CD8-positive, alpha-beta memory T cell (primary cell): Measurements from ENCODE around the gene BTN1A1. TPM values are rescaled to one million over a fixed set of nuclear protein-coding genes. Genes with fewer than 3 reads are reported as not detected.
A peak's percentile ranks its signal among the peaks of the same experiment; 100 is the strongest.
"Not testable (repeated sequence)": the region's sequence is repeated elsewhere in the genome, so short reads cannot be mapped to it uniquely, and the experiment has no call there.

ENCODE experiments used
- CTCF ChIA-PET: fragments of 350-600 bp; sonication (Branson Sonifier 250); formaldehyde crosslinking; loops from one replicate; lab custom pipeline; 2021; ENCODE audit warnings: antibody characterized with exemption; lab: Charles Lee
- POLR2A ChIA-PET: fragments of 350-600 bp; sonication (Branson Sonifier 250); formaldehyde crosslinking; loops from one replicate; lab custom pipeline; 2021; ENCODE audit warnings: antibody characterized with exemption; lab: Charles Lee
- DNase-seq, 5 donors: peaks; one replicate each; pipeline versions ENCODE4 v3.0.0 to v3.0.0-alpha.2; 2020 to 2022; ENCODE audit warnings: mixed read lengths in 1 of 5
- H3K27ac ChIP-seq: one replicate; pipeline ENCODE4 v1.7.0; 2013; ENCODE audit warnings: low read depth, mild to moderate bottlenecking, low read length, moderate library complexity
- H3K27me3 ChIP-seq: 2 replicates; pipeline ENCODE4 v1.7.0; 2013; ENCODE audit warnings: low read length, mild to moderate bottlenecking; ENCODE audit not compliant: insufficient read depth, poor library complexity, severe bottlenecking
- H3K36me3 ChIP-seq: 2 replicates; pipeline ENCODE4 v1.7.0; 2013; ENCODE audit warnings: mild to moderate bottlenecking, low read length, moderate library complexity; ENCODE audit not compliant: insufficient read depth
- H3K4me1 ChIP-seq: 2 replicates; pipeline ENCODE4 v1.7.0; 2013; ENCODE audit warnings: mild to moderate bottlenecking, low read length, moderate library complexity; ENCODE audit not compliant: insufficient read depth
- H3K4me3 ChIP-seq: 2 replicates; pipeline ENCODE4 v1.7.0; 2013; ENCODE audit warnings: mild to moderate bottlenecking, low read length
- H3K9me3 ChIP-seq: 2 replicates; pipeline ENCODE4 v1.7.0; 2013; ENCODE audit warnings: mild to moderate bottlenecking, low read length
- H3K27ac Mint-ChIP-seq, 8 donors: one replicate each; pipeline ENCODE4 v1.8.0; 2020 to 2021; ENCODE audit warnings: mixed read lengths in 8 of 8, mild to moderate bottlenecking in 6 of 8, inconsistent platforms in 3 of 8, moderate library complexity in 3 of 8
- H3K27me3 Mint-ChIP-seq, 2 donors: one replicate each; pipeline ENCODE4 v1.8.0; 2020 to 2021; ENCODE audit warnings: mixed read lengths in 2 of 2, mild to moderate bottlenecking in 1 of 2, moderate library complexity in 1 of 2
- H3K36me3 Mint-ChIP-seq, 3 donors: one replicate each; pipeline ENCODE4 v1.8.0; 2020 to 2021; ENCODE audit warnings: mixed read lengths in 3 of 3, inconsistent platforms in 1 of 3, mild to moderate bottlenecking in 1 of 3
- H3K4me1 Mint-ChIP-seq, 3 donors: one replicate each; pipeline ENCODE4 v1.8.0; 2020 to 2021; ENCODE audit warnings: mixed read lengths in 3 of 3, inconsistent platforms in 1 of 3, mild to moderate bottlenecking in 1 of 3
- H3K4me3 Mint-ChIP-seq, 7 donors: one replicate each; pipeline ENCODE4 v1.8.0; 2020 to 2021; ENCODE audit warnings: mixed read lengths in 7 of 7, mild to moderate bottlenecking in 6 of 7, moderate library complexity in 4 of 7, inconsistent platforms in 2 of 7
- H3K9me3 Mint-ChIP-seq, 5 donors: one replicate each; pipeline ENCODE4 v1.8.0; 2020 to 2022; ENCODE audit warnings: mixed read lengths in 5 of 5, mild to moderate bottlenecking in 3 of 5, moderate library complexity in 2 of 5, inconsistent platforms in 1 of 5
- polyA plus RNA-seq: library from polyadenylated mRNA; unstranded; fragments of 300-500 nt; fragmentation: Illumina TruSeq; gene quantifications from one replicate; pipeline ENCODE4 v1.2.3, GENCODE V29; 2021
- total RNA-seq, 2 experiments: library from RNA; stranded (reverse); gene quantifications; one replicate each; pipeline ENCODE4 v1.2.3, GENCODE V29; 2021

Gene BTN1A1
- total and polyA plus RNA-seq, 3 experiments from 2014 or later, result 0.09 TPM; not detected in 2

DNA sequence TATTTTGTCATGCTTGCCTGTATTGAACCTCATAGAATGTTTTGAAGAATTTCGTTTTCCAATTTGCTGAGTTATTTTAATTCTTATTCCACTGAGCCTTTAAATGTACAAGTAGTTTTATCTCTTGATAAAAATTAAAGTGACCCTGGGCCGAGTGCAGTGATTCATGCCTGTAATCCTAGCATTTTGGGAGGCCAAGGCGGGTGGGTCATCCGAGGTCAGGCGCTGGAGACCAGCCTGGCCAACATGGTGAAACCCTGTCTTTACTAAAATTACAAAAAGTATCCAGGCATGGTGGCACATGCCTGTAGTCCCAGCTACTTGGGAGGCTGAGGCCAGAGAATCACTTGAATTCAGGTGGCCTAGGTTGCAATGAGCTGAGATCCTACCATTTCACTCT is 38.8 kb upstream of the BTN1A1 start:
- not testable (repeated sequence) for H3K9me3 ChIP-seq, H3K4me3 ChIP-seq, H3K9me3 Mint-ChIP-seq, H3K27ac ChIP-seq, H3K27me3 Mint-ChIP-seq, H3K27me3 ChIP-seq, DNase-seq
- ChIA-PET POLR2A (interaction anchor here (0.6 kb wide), 1 partner anchor 74 kb away, joined by 4 read pairs; no protein-coding TSS in a partner anchor), CTCF (interaction anchor here (1.2 to 1.6 kb wide), 2 partner anchors 12 to 120 kb away, joined by 3 to 6 read pairs; no protein-coding TSS in a partner anchor)
- H3K4me1 ChIP-seq, result peaks cover 53% of the 10 kb centered on the region
- peaks cover 32 to 83% (median 41%) of the 10 kb centered on the region in 3 donors for H3K36me3 Mint-ChIP-seq
- peaks cover 50% of the 10 kb centered on the region for H3K36me3 ChIP-seq
- H3K27ac Mint-ChIP-seq, result peak overlapping the region in 6 of 8 donors; percentile 2 to 76 (median 51)
- peak overlapping the region; percentile 17 to 95 (median 75) for H3K4me3 Mint-ChIP-seq
- peaks cover 65 to 88% (median 82%) of the 10 kb centered on the region in 3 donors for H3K4me1 Mint-ChIP-seq

DNA sequence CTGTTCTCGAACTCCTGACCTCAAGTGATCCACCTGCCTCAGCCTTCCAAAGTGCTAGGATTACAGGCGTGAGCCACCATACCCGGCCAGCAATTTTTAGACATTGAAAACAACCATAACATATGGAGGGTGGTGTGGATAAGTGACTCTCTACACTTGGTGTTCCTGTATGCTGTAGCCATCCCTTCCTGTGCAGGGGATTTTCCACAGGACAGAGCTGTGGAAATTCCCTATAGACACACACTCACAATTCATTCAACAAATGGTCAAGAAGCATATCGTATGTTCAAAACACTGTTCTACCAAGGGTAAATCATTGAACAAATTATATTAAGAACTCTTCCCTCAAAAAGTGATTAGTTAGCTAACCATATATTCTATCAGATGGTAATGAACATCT is 36.1 kb upstream of the BTN1A1 start:
- Histone ChIP-seq H3K36me3 (peaks cover 74% of the 10 kb centered on the region), H3K27ac (no peak overlapping the region), H3K27me3 (no peaks in the 10 kb centered on the region), H3K4me3 (no peak overlapping the region), H3K9me3 (no peaks in the 10 kb centered on the region), H3K4me1 (peaks cover 42% of the 10 kb centered on the region)
- ChIA-PET POLR2A (interaction anchor here (0.6 kb wide), 1 partner anchor 11 kb away, joined by 3 read pairs; no protein-coding TSS in a partner anchor), CTCF (interaction anchor here (1.0 to 1.4 kb wide), 3 partner anchors 8 to 105 kb away, joined by 3 read pairs; no protein-coding TSS in a partner anchor)
- peaks cover 43 to 97% (median 61%) of the 10 kb centered on the region in 3 donors for H3K36me3 Mint-ChIP-seq
- DNase-seq, result no peak
- no peak overlapping the region for H3K4me3 Mint-ChIP-seq
- peak overlapping the region in 6 of 8 donors; percentile 40 to 78 (median 62) for H3K27ac Mint-ChIP-seq
- H3K4me1 Mint-ChIP-seq, result peaks cover 48 to 76% (median 70%) of the 10 kb centered on the region in 3 donors
- H3K27me3 Mint-ChIP-seq, result peaks cover 0 to 1% of the 10 kb centered on the region in 2 donors
- no peaks in the 10 kb centered on the region for H3K9me3 Mint-ChIP-seq

DNA sequence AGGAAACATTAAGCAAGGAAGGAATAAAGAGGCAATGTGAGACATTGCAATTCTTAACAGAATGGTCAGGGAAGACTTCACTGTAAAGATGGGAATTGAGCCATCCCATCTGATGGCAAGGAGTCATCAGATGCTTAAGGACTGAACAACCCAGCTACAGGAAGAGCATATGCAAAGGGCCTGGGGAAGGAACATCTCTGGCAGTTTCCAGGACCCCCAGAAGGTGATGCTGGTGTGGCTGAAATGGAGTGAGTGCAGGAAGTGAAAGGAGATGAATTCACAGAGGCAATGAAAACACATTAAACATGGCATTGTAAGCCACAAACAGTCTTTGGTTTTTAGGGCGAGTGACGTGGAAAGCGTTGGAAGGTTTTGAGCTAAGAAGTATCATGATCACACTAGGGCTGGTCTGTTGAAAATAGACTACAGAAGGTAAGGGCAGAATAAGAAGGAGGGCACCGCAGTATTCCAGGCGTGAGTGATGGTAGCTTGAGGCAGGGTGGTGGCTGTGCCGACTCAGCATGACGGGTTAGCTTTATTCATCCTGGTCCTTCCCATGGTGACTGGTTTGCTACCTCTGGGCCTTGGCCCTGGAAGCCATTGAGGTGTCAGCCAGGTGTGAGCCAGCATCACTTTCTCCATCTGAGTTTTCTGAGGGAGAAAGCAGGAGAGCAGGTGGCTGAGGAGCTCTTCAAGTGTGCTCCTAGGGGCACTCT is 35.5 kb upstream of the BTN1A1 start:
- H3K4me1 Mint-ChIP-seq, result peaks cover 42 to 71% (median 65%) of the 10 kb centered on the region in 3 donors
- Histone ChIP-seq H3K27me3 (no peaks in the 10 kb centered on the region), H3K9me3 (no peaks in the 10 kb centered on the region), H3K4me3 (no peak overlapping the region), H3K36me3 (peaks cover 71% of the 10 kb centered on the region), H3K4me1 (peaks cover 36% of the 10 kb centered on the region), H3K27ac (no peak overlapping the region)
- H3K4me3 Mint-ChIP-seq, result no peak overlapping the region
- POLR2A ChIA-PET, result no interaction called here
- DNase-seq, result no peak
- CTCF ChIA-PET, result interaction anchor here (1.0 to 1.4 kb wide), 3 partner anchors 9 to 104 kb away, joined by 3 read pairs; no protein-coding TSS in a partner anchor
- H3K27me3 Mint-ChIP-seq, result peaks cover 0 to 1% of the 10 kb centered on the region in 2 donors
- H3K27ac Mint-ChIP-seq, result peak overlapping the region in 7 of 8 donors; percentile 40 to 87 (median 66)
- H3K9me3 Mint-ChIP-seq, result no peaks in the 10 kb centered on the region
- peaks cover 46 to 96% (median 57%) of the 10 kb centered on the region in 3 donors for H3K36me3 Mint-ChIP-seq

DNA sequence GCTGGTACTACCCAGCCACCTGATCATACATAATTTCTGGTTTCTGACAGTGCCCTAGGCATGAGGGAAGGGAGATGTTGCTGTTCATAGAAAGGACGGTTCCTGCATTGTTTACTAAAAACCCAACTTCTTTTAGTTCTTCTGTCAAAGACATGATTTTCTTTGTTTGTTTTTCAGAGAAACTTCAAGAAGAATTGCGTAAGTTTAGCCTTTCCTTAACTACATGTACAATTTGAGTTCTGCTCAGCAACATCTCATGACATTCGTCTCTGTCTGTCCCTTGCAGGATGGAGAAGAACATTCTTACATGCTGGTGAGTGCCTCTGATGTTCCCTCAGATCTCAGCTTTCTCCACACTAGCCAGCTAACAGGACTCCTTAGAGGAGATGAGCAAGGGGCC is 34.3 kb upstream of the BTN1A1 start:
- CTCF ChIA-PET, result no interaction called here
- Histone ChIP-seq H3K27me3 (no peaks in the 10 kb centered on the region), H3K27ac (no peak overlapping the region), H3K4me1 (peaks cover 24% of the 10 kb centered on the region), H3K4me3 (no peak overlapping the region), H3K9me3 (no peaks in the 10 kb centered on the region), H3K36me3 (peaks cover 70% of the 10 kb centered on the region)
- no peak for DNase-seq
- peak overlapping the region in 4 of 8 donors; percentile 2 to 67 (median 48) for H3K27ac Mint-ChIP-seq
- peak overlapping the region in 1 of 7 donors; percentile 43 for H3K4me3 Mint-ChIP-seq
- H3K27me3 Mint-ChIP-seq, result peaks cover 0 to 1% of the 10 kb centered on the region in 2 donors
- peaks cover 30 to 59% (median 53%) of the 10 kb centered on the region in 3 donors for H3K4me1 Mint-ChIP-seq
- H3K36me3 Mint-ChIP-seq, result peaks cover 38 to 90% (median 52%) of the 10 kb centered on the region in 3 donors
- H3K9me3 Mint-ChIP-seq, result no peaks in the 10 kb centered on the region
- POLR2A ChIA-PET, result no interaction called here

DNA sequence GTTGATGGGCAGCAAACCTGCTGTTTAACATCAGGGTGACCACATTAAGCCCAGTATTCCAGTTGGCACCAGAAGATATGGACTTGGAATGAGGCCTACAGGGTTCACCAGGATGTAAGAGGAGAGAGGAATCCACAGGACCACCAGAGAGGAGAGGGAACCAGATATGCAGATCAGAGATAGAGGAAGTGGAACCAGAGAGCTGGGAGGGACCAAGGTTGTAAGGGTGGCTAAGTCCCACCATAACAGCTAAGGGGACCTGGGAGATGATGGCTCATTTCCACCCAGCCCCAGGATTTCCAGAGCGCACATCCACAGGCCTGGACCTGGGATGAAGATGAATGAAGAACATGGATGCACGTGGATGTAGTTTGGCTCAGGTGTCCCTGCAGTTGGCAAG is 31.3 kb upstream of the BTN1A1 start:
- H3K27ac ChIP-seq, result no peak overlapping the region
- peaks cover 0 to 4% (median 0%) of the 10 kb centered on the region in 5 donors for H3K9me3 Mint-ChIP-seq
- no peak overlapping the region for H3K4me3 Mint-ChIP-seq
- H3K27me3 ChIP-seq, result no peaks in the 10 kb centered on the region
- no peaks in the 10 kb centered on the region for H3K9me3 ChIP-seq
- H3K36me3 Mint-ChIP-seq, result peaks cover 29 to 66% (median 41%) of the 10 kb centered on the region in 3 donors
- peaks cover 12% of the 10 kb centered on the region for H3K4me1 ChIP-seq
- peaks cover 0 to 1% of the 10 kb centered on the region in 2 donors for H3K27me3 Mint-ChIP-seq
- no peak for DNase-seq
- peaks cover 28 to 58% (median 46%) of the 10 kb centered on the region in 3 donors for H3K4me1 Mint-ChIP-seq
- ChIA-PET POLR2A (no interaction called here), CTCF (no interaction called here)
- H3K4me3 ChIP-seq, result no peak overlapping the region
- H3K36me3 ChIP-seq, result peaks cover 51% of the 10 kb centered on the region
- H3K27ac Mint-ChIP-seq, result peak overlapping the region in 3 of 8 donors; percentile 76 to 89 (median 77)

DNA sequence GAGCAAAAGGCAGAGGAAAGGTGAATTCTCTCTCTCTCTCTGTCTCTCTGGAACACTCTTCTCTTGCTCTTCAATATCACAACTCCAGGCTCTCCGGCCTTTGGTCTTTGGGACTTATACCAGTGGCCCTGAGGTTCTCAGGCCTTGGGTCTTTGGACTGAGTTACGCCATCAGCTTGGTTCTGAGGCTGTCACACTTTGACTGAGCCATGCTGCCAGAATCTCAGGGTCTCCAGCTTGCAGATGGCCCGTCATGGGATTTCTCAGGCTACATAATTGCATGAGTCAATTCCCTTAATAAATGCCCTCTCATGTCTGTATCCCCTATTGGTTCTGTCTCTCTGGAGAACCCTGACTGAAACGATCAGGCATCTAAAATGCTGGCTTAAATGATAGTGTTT is 29.5 kb upstream of the BTN1A1 start:
- ChIA-PET POLR2A (no interaction called here), CTCF (no interaction called here)
- Mint-ChIP-seq H3K4me1 (peaks cover 33 to 58% (median 48%) of the 10 kb centered on the region in 3 donors), H3K9me3 (peaks cover 0 to 4% (median 0%) of the 10 kb centered on the region in 5 donors), H3K27ac (peak overlapping the region in 6 of 8 donors; percentile 24 to 100 (median 70)), H3K27me3 (peaks cover 0 to 1% of the 10 kb centered on the region in 2 donors), H3K36me3 (peaks cover 17 to 54% (median 30%) of the 10 kb centered on the region in 3 donors), H3K4me3 (no peak overlapping the region)
- peaks cover 33% of the 10 kb centered on the region for H3K36me3 ChIP-seq
- no peaks in the 10 kb centered on the region for H3K9me3 ChIP-seq
- no peak overlapping the region for H3K4me3 ChIP-seq
- H3K4me1 ChIP-seq, result peaks cover 25% of the 10 kb centered on the region
- no peak for DNase-seq
- no peaks in the 10 kb centered on the region for H3K27me3 ChIP-seq
- H3K27ac ChIP-seq, result no peak overlapping the region

DNA sequence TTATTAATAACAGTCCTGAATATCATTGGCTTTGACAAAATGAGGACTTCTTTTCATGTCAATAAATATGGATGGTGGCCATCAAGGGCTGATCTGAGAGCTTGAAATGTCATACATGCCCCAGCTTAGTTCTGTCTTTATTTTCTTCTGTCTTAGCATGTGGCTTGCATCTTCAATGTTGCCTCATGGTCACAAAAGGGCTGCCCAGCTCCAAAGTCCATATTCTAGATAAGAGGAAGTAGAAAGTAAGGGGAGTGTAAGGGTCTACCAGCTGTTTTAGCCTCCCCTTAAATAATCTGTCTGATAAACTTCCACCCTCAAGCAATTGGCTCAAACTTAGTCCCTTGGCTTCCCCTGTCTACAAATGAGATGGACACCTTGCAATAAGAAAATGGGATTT is 28.1 kb upstream of the BTN1A1 start:
- no peak for DNase-seq
- Histone ChIP-seq H3K36me3 (peaks cover 20% of the 10 kb centered on the region), H3K4me3 (no peak overlapping the region), H3K9me3 (no peaks in the 10 kb centered on the region), H3K4me1 (peaks cover 38% of the 10 kb centered on the region), H3K27ac (no peak overlapping the region), H3K27me3 (no peaks in the 10 kb centered on the region)
- Mint-ChIP-seq H3K4me1 (peaks cover 44 to 66% (median 53%) of the 10 kb centered on the region in 3 donors), H3K4me3 (peak overlapping the region in 2 of 7 donors; percentile 25 to 98), H3K36me3 (peaks cover 17 to 41% (median 19%) of the 10 kb centered on the region in 3 donors), H3K27me3 (no peaks in the 10 kb centered on the region), H3K9me3 (peaks cover 0 to 4% (median 0%) of the 10 kb centered on the region in 5 donors), H3K27ac (peak overlapping the region; percentile 31 to 100 (median 99))
- CTCF ChIA-PET, result interaction anchor here (0.7 kb wide), 1 partner anchor 49 kb away, joined by 3 read pairs; no protein-coding TSS in a partner anchor
- POLR2A ChIA-PET, result interaction anchor here (1.1 kb wide), 1 partner anchor 200 kb away, joined by 3 read pairs; a partner anchor contains a TSS
